HG02943 (cell line): ENCODE measurements around the gene PBOV1.
"Not testable (repeated sequence)": the region's sequence is repeated elsewhere in the genome, so short reads cannot be mapped to it uniquely, and the experiment has no call there.

Experiments
- ATAC-seq: cut with Tn5 transposase; IDR thresholded peaks from one replicate; pipeline ENCODE4 v1.9.1; 2021; ENCODE audit warnings: mild to moderate bottlenecking, low read depth, moderate library complexity; ENCODE audit not compliant: unreplicated experiment

The PBOV1 gene

DNA sequence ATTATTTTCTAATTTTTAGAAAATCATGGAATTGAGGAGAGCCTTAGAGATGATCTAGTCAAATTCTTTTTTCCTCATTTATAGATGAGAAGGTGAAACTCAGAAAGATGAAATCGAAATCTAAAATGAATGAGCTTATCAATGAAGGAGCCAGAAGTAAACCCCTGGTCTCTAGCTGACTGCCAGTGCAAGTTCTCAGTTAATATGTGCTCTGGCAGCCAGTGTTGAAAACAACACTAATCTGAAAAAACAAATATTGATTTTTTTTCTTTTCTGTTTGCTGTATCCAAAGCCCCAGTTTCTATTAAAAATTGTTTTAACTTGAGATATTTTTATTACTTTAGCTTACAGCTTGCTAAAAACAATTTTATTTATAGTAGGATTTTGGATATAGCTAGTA lies 21.5 kb upstream of the PBOV1 start:
- ATAC-seq: no peak

GRCh38 chr6:138238368-138238767 lies 20.1 kb upstream of the PBOV1 start:
- no peak for ATAC-seq

- no peak for ATAC-seq
Observed at GRCh38 chr6:138237463-138237862, 19.2 kb upstream of the PBOV1 start.

- no peak for ATAC-seq
Observed at GRCh38 chr6:138235693-138236092, 17.4 kb upstream of the PBOV1 start.

DNA sequence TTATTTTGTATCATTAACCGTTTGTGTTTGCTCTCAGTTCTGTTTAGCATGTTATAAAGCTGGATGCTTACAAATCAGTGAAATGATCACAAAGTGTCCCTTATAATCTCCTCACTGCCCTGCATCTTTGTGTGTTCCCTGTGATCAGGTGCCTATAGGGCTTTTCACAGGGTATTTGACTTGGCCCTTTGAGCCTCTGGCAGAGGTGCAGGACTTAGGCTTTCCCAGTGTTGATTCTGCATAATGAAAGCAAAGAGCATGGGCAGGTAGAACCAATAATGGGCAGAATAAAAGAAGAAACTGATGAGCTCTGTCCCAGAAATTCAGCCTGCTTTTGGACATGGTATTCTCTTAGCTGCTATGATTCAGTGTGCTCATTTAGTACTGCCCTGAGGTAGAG lies 16.9 kb upstream of the PBOV1 start:
- no peak for ATAC-seq

- ATAC-seq: no peak
Observed at GRCh38 chr6:138234363-138234762, 16.1 kb upstream of the PBOV1 start.

- ATAC-seq: no peak
Observed at GRCh38 chr6:138231381-138231886, 13.1 kb upstream of the PBOV1 start.

GRCh38 chr6:138230759-138231380 lies 12.6 kb upstream of the PBOV1 start:
- no peak for ATAC-seq

DNA sequence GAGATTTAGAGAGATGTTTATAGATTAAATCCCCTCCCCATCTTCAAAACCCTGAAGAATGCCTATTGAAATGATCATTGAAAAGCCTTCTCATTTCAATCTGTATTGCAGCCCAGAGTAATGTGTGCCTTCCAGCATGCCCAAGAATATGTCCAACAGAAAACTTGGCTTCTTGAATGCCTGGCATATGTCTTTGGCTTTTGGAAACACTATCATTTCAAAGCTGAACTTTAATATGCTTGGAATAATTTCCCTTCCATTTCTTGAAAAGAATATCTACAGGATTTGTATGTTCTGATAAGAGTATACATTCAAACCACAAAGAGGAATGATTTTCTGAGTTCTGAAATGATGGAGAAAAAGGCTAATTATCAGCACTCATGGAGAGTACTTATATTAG lies 11.9 kb upstream of the PBOV1 start:
- ATAC-seq: no peak

DNA sequence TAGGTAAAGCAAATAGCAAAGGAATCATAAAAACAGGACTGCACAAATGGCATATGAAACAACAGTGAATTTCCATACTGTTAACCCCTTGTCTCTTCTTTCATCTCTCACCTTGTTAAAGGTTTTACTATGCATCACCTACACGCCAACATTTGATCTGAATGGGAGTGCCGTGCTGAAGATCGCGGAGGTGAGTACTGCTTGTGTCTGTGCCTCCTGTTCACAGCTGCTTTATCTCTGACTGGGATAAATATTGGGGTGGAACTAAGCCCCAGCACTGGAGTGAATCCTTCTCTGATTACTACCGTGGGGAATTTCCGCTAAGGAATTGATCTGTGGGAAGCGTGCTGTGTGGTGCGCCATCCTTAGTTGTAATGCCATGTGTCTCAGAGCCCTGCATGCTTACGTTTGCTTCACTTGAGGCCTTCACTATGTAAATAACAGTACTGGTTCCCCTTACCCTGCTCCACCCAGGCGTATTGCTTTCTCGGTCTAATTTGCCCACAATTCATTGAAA lies 11.4 kb upstream of the PBOV1 start:
- no peak for ATAC-seq

- no peak for ATAC-seq
Observed at GRCh38 chr6:138229072-138229471, 10.8 kb upstream of the PBOV1 start.

- no peak for ATAC-seq
Observed at GRCh38 chr6:138227316-138227781, 9.1 kb upstream of the PBOV1 start.

DNA sequence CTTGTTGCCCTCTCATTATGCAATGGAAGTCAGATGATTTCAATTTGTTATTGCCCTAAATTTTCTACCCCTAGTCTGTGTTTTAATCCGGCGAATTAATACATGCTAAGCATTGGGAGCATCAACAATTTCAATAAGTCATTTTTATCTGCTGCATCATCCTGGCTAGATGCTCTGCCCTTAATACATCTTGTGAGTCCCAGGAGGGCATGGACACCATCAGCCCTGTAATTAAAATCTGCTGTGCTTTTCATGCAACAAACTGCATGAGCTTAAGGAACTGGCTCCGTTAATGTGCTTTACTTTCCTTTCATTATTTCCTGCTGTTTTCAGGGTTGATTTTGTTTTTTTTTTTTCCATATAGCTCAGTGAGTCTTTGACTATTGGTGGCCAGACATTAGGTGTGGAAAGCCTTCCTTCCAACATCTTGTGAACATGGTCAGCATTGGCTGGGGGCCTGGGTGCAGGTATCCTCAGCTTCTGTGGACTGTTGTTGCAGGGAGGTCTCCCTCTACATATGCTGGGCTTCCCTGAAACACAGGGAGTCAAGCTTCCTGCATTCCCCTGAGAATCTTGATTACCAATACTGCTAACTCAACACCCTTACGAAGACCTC lies 8.5 kb upstream of the PBOV1 start:
- ATAC-seq: no peak

DNA sequence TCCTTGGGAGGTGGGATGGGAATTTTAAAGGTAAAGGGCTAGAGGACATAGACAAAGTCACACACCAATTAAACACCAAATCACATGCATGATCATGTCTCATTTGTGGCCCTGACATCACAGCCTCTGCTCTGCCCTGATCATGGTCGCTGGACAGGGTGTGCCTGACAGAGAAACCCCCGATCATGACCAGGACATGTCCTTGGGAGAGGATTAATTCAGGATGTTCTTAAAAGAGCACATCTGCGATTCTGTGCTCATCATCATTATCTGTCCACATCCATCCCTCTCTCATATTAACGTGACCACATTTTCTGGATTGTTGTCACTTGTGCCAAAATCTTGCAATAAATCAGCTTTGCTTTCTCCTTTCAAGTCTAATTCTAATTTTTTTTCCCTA lies 7.7 kb upstream of the PBOV1 start:
- ATAC-seq: no peak

- ATAC-seq: no peak
Observed at GRCh38 chr6:138222901-138223546, 4.7 kb upstream of the PBOV1 start.

DNA sequence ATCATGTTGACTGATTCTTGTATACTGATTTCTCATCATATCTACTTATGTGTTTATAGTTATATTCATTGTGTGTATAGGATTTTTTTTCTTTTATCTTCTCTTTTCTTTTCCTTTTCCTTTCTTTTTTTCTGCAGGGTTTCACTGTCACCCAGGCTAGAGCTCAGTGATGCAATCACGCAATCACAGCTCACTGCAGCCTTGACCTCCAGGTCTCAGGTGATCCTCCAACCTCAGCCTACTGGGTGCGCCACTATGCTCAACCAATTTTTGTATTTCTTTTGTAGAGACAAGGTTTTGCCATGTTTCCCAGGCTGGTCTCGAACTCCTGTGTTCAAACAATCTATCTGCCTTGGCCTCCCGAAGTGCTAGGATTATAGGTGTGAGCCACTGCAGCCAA lies 1.6 kb upstream of the PBOV1 start:
- ATAC-seq: no peak

DNA sequence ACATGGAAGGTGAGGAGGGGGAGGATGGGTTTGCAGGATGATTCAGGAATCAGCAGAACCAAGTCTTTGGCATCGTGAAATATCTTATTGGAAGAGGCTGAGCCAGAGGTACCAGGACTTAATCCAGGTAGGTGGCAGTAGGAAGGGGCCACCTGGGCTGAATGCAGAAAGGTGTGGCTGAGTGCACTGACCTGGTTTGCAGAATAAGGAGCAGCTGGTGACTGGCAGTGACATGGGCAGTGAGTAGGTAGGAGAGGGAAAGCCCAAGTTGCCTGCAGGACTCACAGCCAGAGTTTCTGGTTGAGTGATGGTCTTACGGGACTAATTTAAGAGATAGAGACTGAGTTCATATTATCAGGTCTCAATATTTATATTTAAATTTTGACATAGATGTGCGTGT lies 1.1 kb upstream of the PBOV1 start:
- ATAC-seq: no peak

GRCh38 chr6:138215093-138215782 lies 3.1 kb downstream of the PBOV1 start:
- no peak for ATAC-seq

DNA sequence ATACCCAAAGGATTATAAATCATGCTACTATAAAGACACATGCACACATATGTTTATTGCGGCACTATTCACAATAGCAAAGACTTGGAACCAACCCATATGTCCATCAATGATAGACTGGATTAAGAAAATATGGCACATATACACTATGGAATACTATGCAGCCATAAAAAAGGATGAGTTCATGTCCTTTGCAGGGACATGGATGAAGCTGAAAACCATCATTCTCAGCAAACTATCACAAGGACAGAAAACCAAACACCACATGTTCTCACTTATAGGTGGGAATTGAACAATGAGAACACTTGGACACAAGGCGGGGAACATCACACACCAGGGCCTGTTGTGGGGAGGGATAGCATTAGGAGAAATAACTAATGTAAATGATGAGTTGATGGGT lies 5.8 kb downstream of the PBOV1 start:
- not testable (repeated sequence) for ATAC-seq

DNA sequence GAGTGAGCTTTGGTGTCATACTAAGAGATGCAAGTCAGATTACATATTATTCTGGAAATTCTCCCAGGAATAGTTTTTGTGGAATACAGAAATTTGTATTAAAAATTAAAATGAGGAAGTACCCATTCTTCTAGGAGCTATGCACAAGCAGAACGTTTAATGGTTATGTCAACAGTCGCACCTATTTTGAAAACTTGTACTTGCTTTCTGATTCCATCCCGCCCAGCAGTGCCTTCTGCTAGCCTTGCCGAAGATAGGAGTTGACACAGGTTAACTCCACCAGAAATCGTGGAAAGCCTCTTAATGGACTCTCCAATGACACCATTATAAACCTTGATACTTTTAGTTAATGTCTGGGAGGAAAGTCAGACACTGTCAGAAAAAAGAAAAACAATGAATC lies 6.7 kb downstream of the PBOV1 start:
- ATAC-seq: no peak

GRCh38 chr6:138211048-138211581 lies 7.2 kb downstream of the PBOV1 start:
- no peak for ATAC-seq
